GM21576 (cell line): ENCODE data around the gene ZBTB16.

Experiments used
- ATAC-seq: cut with Tn5 transposase; IDR thresholded peaks from one replicate; pipeline ENCODE4 v1.9.1; 2021; ENCODE audit warnings: mild to moderate bottlenecking, moderate library complexity; ENCODE audit not compliant: unreplicated experiment

ZBTB16 gene

GRCh38 chr11:114125531-114125930 is 66.0 kb downstream of the ZBTB16 start:
- no peak for ATAC-seq

- no peak for ATAC-seq
Measured at GRCh38 chr11:114125959-114126358, 66.4 kb downstream of the ZBTB16 start.

DNA sequence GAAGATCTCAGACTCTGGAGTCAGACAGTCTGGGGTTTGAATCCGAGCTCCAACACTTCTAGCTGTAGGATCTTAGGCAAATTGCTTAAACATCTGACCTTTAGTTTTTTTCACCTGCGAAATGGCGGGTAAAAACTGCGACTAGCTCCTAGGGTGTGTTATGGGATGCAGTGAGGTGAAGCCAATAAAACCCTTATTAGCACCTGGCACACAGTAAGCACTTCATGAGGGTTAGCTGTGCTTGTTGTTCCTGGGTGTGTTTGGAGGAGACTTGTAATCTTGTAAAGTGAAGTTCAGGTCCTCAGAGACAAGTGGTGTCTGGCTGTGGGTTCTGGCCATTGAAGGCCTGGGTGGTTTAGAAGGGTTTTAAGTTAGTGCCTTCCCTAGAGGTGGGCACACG is 68.9 kb downstream of the ZBTB16 start:
- ATAC-seq, result no peak

GRCh38 chr11:114129142-114129541 is 69.6 kb downstream of the ZBTB16 start:
- no peak for ATAC-seq

DNA sequence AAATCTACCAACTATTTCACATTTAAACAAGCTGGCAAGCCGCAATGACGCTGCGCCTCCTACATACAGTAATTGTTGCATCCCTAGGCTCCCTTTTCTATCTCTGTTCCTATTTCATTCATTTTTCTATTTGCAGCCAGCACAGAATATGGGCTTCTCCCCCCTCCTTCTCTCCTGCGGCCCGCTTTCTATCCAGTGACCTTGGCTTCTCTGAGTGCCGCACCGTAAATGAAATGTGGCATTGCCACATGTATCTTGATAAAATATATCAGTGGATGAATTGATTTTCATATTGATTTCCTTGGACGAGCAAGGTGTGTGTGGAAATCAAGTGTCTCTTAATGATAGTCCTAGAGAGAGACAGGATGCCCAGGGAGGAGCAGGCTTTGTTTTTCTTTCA is 70.2 kb downstream of the ZBTB16 start:
- no peak for ATAC-seq

GRCh38 chr11:114130115-114130576 is 70.6 kb downstream of the ZBTB16 start:
- no peak for ATAC-seq

- ATAC-seq, result no peak
Measured at GRCh38 chr11:114130629-114131277, 71.2 kb downstream of the ZBTB16 start.

GRCh38 chr11:114131461-114131864 is 72.0 kb downstream of the ZBTB16 start:
- no peak for ATAC-seq

DNA sequence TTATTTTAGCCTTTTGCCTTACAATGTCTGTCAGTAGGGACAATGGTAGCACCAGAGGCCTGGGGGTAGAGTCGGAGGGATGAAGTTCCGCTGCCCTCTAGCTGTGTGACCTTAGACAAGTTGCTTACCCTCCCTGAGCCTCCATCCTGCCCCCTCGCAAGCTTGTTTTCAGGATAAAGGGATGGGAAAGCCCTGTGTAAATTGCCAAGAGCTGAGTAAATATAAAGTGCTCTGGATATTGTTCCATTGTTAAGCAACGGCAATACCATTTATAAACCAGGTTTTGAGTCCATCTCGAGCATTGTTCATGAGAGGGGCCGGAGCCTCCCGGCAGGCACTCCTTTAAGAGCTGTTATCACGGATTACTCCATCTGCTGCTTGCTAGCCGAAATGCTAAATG is 72.9 kb downstream of the ZBTB16 start:
- ATAC-seq, result no peak

GRCh38 chr11:114132944-114133394 is 73.5 kb downstream of the ZBTB16 start:
- no peak for ATAC-seq

GRCh38 chr11:114133548-114134329 is 74.2 kb downstream of the ZBTB16 start:
- ATAC-seq, result no peak

GRCh38 chr11:114134870-114135269 is 75.4 kb downstream of the ZBTB16 start:
- no peak for ATAC-seq

GRCh38 chr11:114135737-114136151 is 76.2 kb downstream of the ZBTB16 start:
- no peak for ATAC-seq

DNA sequence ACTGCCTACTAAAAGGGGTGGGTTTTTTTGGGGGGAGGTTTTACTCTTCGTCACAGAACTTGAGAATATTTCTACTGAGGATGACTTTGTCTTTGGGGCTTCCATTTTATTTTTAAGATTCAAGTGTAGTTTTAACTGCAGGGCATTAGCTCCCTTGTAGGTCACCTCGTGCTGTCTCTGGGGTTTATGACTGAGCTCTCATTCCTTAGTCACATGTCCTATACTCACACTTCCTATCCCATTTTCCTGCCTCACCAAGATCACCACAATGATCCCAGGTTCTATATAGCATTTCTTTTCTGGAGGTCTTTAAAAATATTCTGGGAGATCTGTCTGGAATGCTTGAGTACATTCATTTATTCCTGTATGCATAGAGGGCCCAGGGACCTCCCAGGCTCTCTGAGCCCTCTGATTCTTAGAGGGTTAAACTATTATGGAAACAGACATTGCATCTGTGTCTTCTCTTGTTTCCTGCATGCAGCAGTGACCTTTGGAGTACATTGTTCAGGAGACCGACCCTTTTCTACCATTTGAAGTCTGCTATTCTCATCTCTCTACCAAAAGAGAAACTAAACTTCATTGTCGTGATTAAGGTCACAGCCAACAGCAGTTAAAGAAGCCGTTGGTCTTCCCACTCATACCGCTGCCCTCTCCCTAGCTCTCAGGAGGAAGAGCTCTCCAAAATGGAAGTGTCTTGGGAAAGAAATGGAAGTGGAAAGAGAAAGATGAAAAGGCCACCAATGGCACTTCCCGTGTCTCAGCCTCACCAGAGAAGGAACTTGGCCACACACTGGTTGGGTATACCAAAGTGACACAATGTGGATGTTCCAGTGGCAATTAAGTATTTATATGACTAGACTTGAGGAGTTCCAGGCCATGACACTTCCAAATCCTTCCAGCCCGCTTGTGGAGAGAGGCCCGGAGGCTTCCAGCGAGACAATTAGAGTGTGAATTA is 77.5 kb downstream of the ZBTB16 start:
- no peak for ATAC-seq

GRCh38 chr11:114137838-114138237 is 78.3 kb downstream of the ZBTB16 start:
- ATAC-seq, result no peak

- ATAC-seq, result no peak
Measured at GRCh38 chr11:114138411-114138810, 78.9 kb downstream of the ZBTB16 start.

GRCh38 chr11:114140826-114141225 is 81.3 kb downstream of the ZBTB16 start:
- no peak for ATAC-seq

DNA sequence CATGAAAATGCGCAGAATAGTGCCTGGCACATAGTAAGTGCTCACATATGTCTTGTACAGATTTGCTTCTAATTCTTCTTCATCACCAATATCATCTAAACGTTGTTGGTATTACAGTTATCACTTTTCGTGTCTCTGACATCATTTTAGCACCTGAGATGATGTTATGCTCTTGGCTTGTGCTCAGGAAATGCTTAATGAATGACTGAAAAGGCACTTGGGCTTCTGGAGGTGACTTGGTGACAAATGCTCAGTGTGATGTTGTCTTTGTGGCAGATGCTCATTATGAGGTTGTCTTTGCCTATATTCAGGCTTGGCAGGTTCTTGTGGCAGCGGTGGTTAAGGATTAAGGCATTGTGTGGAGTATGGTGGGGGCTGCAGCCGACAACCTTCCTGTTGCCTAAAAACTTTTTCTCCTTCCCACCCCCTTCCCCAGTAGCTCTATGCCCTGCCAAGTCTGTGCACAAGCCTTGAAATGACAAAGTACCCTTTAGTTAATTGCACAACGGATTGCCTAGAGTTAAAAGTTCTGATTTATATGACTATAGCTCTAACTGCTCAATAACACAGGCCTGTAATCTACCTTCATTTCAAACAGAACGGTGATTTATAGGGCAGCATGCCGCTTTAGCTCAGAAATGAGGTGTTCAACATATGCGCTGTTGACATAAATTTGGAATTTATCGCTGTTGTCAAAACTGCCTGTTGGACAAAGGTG is 82.5 kb downstream of the ZBTB16 start:
- ATAC-seq, result no peak

DNA sequence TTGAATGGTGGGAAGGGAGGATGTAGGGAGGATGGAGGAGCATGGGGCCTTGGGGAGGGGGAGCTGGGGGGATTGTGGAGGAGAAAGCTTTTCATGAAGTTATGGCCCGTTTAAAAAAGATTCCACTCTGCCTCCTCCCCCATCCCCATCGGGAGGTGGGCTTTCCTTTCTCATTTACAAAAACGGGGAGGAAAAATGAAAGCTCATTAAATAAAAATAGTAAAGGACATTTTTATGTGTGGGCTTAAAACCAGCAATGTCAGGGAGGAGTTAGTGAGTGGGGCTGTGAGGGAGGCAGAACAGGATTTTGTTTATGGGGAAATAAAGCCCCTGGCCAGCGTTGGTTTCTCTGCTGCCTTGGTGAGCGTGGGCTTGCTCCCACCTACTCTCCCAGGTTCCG is 83.2 kb downstream of the ZBTB16 start:
- no peak for ATAC-seq

- ATAC-seq, result no peak
Measured at GRCh38 chr11:114145166-114145775, 85.8 kb downstream of the ZBTB16 start.
